B cell (primary cell): ENCODE measurements around the gene NEGR1. TPM values are rescaled to one million over a fixed set of nuclear protein-coding genes. Genes with fewer than 3 reads are reported as not detected.

Source experiments
- ATAC-seq: fragments of 200-7000 bp; cut with Tn5 transposase; one replicate; pipeline ENCODE4 v1.10.0; 2021; ENCODE audit warnings: low read depth, mild to moderate bottlenecking, moderate number of reproducible peaks, moderate library complexity
- CTCF ChIA-PET: fragments of 350-600 bp; sonication (Branson Sonifier 250); formaldehyde crosslinking; loops from one replicate; lab custom pipeline; 2021; ENCODE audit warnings: antibody characterized with exemption, inconsistent platforms; lab: Charles Lee
- POLR2A ChIA-PET: fragments of 350-600 bp; sonication (Branson Sonifier 250); formaldehyde crosslinking; loops from one replicate; lab custom pipeline; 2021; ENCODE audit warnings: antibody characterized with exemption; lab: Charles Lee
- DNase-seq: peaks from one replicate; pipeline ENCODE4 v3.0.0; 2013
- H2AFZ ChIP-seq: 2 replicates; pipeline ENCODE4 v1.6.1; 2012; ENCODE audit warnings: mild to moderate bottlenecking, low read depth, low read length; ENCODE audit not compliant: insufficient read depth, poor library complexity, severe bottlenecking
- H3K27ac ChIP-seq, 2 donors: 1 replicate in 1 of 2; 2 replicates in 1 of 2; pipeline ENCODE4 v1.5.1; 2012 to 2013; ENCODE audit warnings: low read length in 2 of 2, mild to moderate bottlenecking in 2 of 2, moderate library complexity in 1 of 2
- H3K27me3 ChIP-seq, 4 experiments: fragments of 200-600 bp in 1 of 4; sonication (generic) in 1 of 4; replicated peaks in 1 of 4; 1 replicate in 2 of 4; 2 replicates in 2 of 4; pipeline versions ENCODE4 v1.6.1 to v1.7.0; 2013 to 2016; ENCODE audit warnings: low read length in 3 of 4, mild to moderate bottlenecking in 2 of 4, mixed read lengths in 1 of 4, moderate library complexity in 1 of 4; ENCODE audit not compliant: insufficient read depth in 4 of 4, control insufficient read depth in 3 of 4; ENCODE audit errors: control extremely low read depth in 1 of 4
- H3K36me3 ChIP-seq, 2 experiments: replicated peaks in 1 of 2; 1 replicate in 1 of 2; 2 replicates in 1 of 2; pipeline versions ENCODE4 v1.6.1 to v1.7.1; 2013; ENCODE audit warnings: low read length in 1 of 2; ENCODE audit not compliant: insufficient read depth in 2 of 2, control insufficient read depth in 1 of 2; ENCODE audit errors: control extremely low read depth in 1 of 2, extremely low read depth in 1 of 2
- H3K4me1 ChIP-seq, 2 donors: fragments of 200-600 bp in 1 of 2; sonication (generic) in 1 of 2; 1 replicate in 1 of 2; 2 replicates in 1 of 2; pipeline versions ENCODE4 v1.5.1 to v1.6.1; 2013 to 2017; ENCODE audit warnings: low read length in 2 of 2; ENCODE audit not compliant: control insufficient read depth in 2 of 2, insufficient read depth in 2 of 2
- H3K4me2 ChIP-seq: replicated peaks from 2 replicates; pipeline ENCODE3; 2012; ENCODE audit warnings: mild to moderate bottlenecking, low read depth, low read length; ENCODE audit not compliant: poor library complexity, severe bottlenecking
- H3K4me3 ChIP-seq, 5 experiments: fragments of 200-600 bp in 1 of 5; sonication (generic) in 1 of 5; 1 replicate in 3 of 5; 2 replicates in 2 of 5; pipeline versions ENCODE4 v1.5.1 to v1.7.0; 2011 to 2016; ENCODE audit warnings: low read length in 4 of 5, mild to moderate bottlenecking in 4 of 5, low read depth in 2 of 5, control low read depth in 1 of 5, moderate library complexity in 1 of 5; ENCODE audit not compliant: insufficient read depth in 1 of 5; ENCODE audit errors: control extremely low read depth in 1 of 5, extremely low read depth in 1 of 5
- H3K79me2 ChIP-seq: fragments of 200-600 bp; sonication (generic); one replicate; pipeline ENCODE4 v1.6.0; 2016; ENCODE audit warnings: low read length; ENCODE audit not compliant: control insufficient read depth, insufficient read depth
- H3K9ac ChIP-seq: fragments of 200-600 bp; sonication (generic); 2 replicates; pipeline ENCODE4 v1.6.1; 2017; ENCODE audit warnings: mild to moderate bottlenecking, low read length, moderate library complexity
- H3K9me3 ChIP-seq, 3 donors: one replicate each; pipeline versions ENCODE4 v1.6.1 to v1.7.1; 2013; ENCODE audit warnings: low read length in 2 of 3; ENCODE audit not compliant: control insufficient read depth in 2 of 3, insufficient read depth in 1 of 3; ENCODE audit errors: control extremely low read depth in 1 of 3
- H4K20me1 ChIP-seq: 2 replicates; pipeline ENCODE4 v1.6.0; 2012; ENCODE audit warnings: mild to moderate bottlenecking, low read length; ENCODE audit not compliant: insufficient read depth, control insufficient read depth, poor library complexity, severe bottlenecking
- H3K27ac Mint-ChIP-seq: one replicate; pipeline ENCODE4 v1.8.0; 2021; ENCODE audit warnings: mixed read lengths
- H3K27me3 Mint-ChIP-seq: one replicate; pipeline ENCODE4 v1.8.0; 2021; ENCODE audit warnings: mixed read lengths
- H3K4me1 Mint-ChIP-seq: one replicate; pipeline ENCODE4 v1.8.0; 2021; ENCODE audit warnings: mixed read lengths
- H3K4me3 Mint-ChIP-seq: one replicate; pipeline ENCODE4 v1.8.0; 2021; ENCODE audit warnings: mixed read lengths
- H3K9me3 Mint-ChIP-seq: one replicate; pipeline ENCODE4 v1.8.0; 2022; ENCODE audit warnings: mixed read lengths; ENCODE audit not compliant: insufficient read depth
- CTCF ChIP-seq: fragments of 200-600 bp; IDR thresholded peaks from one replicate; pipeline ENCODE4 v1.8.0; 2022; ENCODE audit warnings: antibody characterized with exemption, mild to moderate bottlenecking
- EZH2 ChIP-seq: IDR thresholded peaks from 2 replicates; pipeline ENCODE4 v1.6.1; 2012; ENCODE audit warnings: borderline replicate concordance, low read depth, mild to moderate bottlenecking, moderate library complexity, low read length; ENCODE audit not compliant: insufficient read depth, poor library complexity, severe bottlenecking
- WGBS: methylation state at CpG from one replicate; pipeline ENCODE4 v1.1.5; 2013; ENCODE audit warnings: missing lambda C conversion rate; ENCODE audit not compliant: insufficient coverage; 5-methylcytosine and 5-hydroxymethylcytosine counted together
- intact Hi-C: fragments of 100-400 bp; cut with micrococcal nuclease; formaldehyde crosslinking; loops from one replicate; pipeline ENCODE4 v1.10.0; 2022
- polyA plus RNA-seq: library from polyadenylated mRNA; depleted of rRNA; stranded (reverse); fragments of >200 nt; gene quantifications from 2 replicates; pipeline ENCODE4 v1.2.3, GENCODE V29; 2012
- total RNA-seq, 2 donors: library from RNA; stranded (reverse); fragments of 120-200 nt in 1 of 2; gene quantifications; 1 replicate in 1 of 2; 2 replicates in 1 of 2; pipeline versions ENCODE4 v1.2.3 to v1.2.4, GENCODE V29; 2013 to 2022

Gene NEGR1
- total and polyA plus RNA-seq, 2 donors (not counting 1 experiment from before 2014, with no cell fraction given): 0.01 TPM; not detected in 1

GRCh38 chr1:71511505-71511904 is 770.8 kb downstream of the NEGR1 start:
- Histone ChIP-seq H3K4me3 (no peak overlapping the region), H2AFZ (no peak overlapping the region), H4K20me1 (no peaks in the 10 kb centered on the region), H3K9ac (no peak overlapping the region), H3K27me3 (no peaks in the 10 kb centered on the region), H3K9me3 (no peaks in the 10 kb centered on the region), H3K4me1 (no peaks in the 10 kb centered on the region), H3K79me2 (no peaks in the 10 kb centered on the region), H3K4me2 (no peak overlapping the region), H3K27ac (no peak overlapping the region), H3K36me3 (no peaks in the 10 kb centered on the region)
- no peaks in the 10 kb centered on the region for H3K4me1 Mint-ChIP-seq
- no peak overlapping the region for H3K4me3 Mint-ChIP-seq
- ChIA-PET CTCF (no interaction called here), POLR2A (no interaction called here)
- no peak for TF ChIP-seq EZH2
- no peak for TF ChIP-seq CTCF
- no peak overlapping the region for H3K27ac Mint-ChIP-seq
- intact Hi-C loops: no loop called here
- peaks cover 2% of the 10 kb centered on the region for H3K9me3 Mint-ChIP-seq
- DNase-seq: no peak
- H3K27me3 Mint-ChIP-seq: no peaks in the 10 kb centered on the region
- ATAC-seq: no peak

GRCh38 chr1:71510725-71511124 is 771.6 kb downstream of the NEGR1 start:
- H3K9me3 ChIP-seq: peaks cover 0 to 3% (median 0%) of the 10 kb centered on the region in 3 donors
- Mint-ChIP-seq H3K27ac (no peak overlapping the region), H3K4me1 (no peaks in the 10 kb centered on the region), H3K4me3 (no peak overlapping the region), H3K9me3 (peaks cover 2% of the 10 kb centered on the region), H3K27me3 (no peaks in the 10 kb centered on the region)
- H3K36me3 ChIP-seq: no peaks in the 10 kb centered on the region
- H3K27me3 ChIP-seq: no peaks in the 10 kb centered on the region
- ChIA-PET POLR2A (no interaction called here), CTCF (no interaction called here)
- no peak for DNase-seq
- intact Hi-C loops: no loop called here
- TF ChIP-seq EZH2 (no peak), CTCF (no peak)
- no peak overlapping the region for H3K27ac ChIP-seq
- no peaks in the 10 kb centered on the region for H3K79me2 ChIP-seq
- no peaks in the 10 kb centered on the region for H3K4me1 ChIP-seq
- H3K9ac ChIP-seq: no peak overlapping the region
- no peak overlapping the region for H3K4me3 ChIP-seq
- 100% methylated on average over 1 of the region's 1 CpG for WGBS
- no peak for ATAC-seq
- H4K20me1 ChIP-seq: no peaks in the 10 kb centered on the region
- H3K4me2 ChIP-seq: no peak overlapping the region
- no peak overlapping the region for H2AFZ ChIP-seq
